ENCODE results near the gene TCEAL2.

- TF ChIP-seq CTCF (conservative IDR thresholded peaks at IDR 0.05; ENCODE audit: low read length): no peak
- no peak for TF ChIP-seq EZH2phosphoT487 (IDR thresholded peaks at IDR 0.05; ENCODE audit: borderline replicate concordance, low read depth, low read length)
Measured at GRCh38 chrX:102155806-102156179, 30.3 kb downstream of the TCEAL2 start, which contains the start of gene BEX5.

All from OCI-LY7 (cell line).